HCT116 (cell line): ENCODE results near the gene CCT8.

Experiments
- CTCF ChIP-seq, 3 experiments: fragments of 200-600 bp in 1 of 3; sonication (generic) in 1 of 3; IDR thresholded peaks in 2 of 3; conservative IDR thresholded peaks in 1 of 3; 2 replicates each; pipeline ENCODE4 v1.5.1; 2012 to 2017; ENCODE audit warnings: low read depth in 2 of 3, low read length in 2 of 3, antibody characterized with exemption in 1 of 3, borderline replicate concordance in 1 of 3, control low read depth in 1 of 3, mild to moderate bottlenecking in 1 of 3, mixed read lengths in 1 of 3, mixed run types in 1 of 3, moderate library complexity in 1 of 3; ENCODE audit not compliant: insufficient read depth in 1 of 3
- EZH2 ChIP-seq: fragments of 200-600 bp; sonication (generic); IDR thresholded peaks from 2 replicates; pipeline ENCODE4 v1.6.1; 2017; ENCODE audit warnings: antibody characterized with exemption, mixed run types
- JUND ChIP-seq: IDR thresholded peaks from 2 replicates; pipeline ENCODE4 v1.6.1; 2012
- MAX ChIP-seq: IDR thresholded peaks from 2 replicates; pipeline ENCODE4 v1.6.1; 2012
- POLR2A ChIP-seq: IDR thresholded peaks from 2 replicates; pipeline ENCODE4 v1.7.0; 2011; ENCODE audit warnings: borderline replicate concordance; ENCODE audit not compliant: insufficient read depth, insufficient read length; ENCODE audit errors: extremely low read depth
- POLR2AphosphoS5 ChIP-seq: IDR thresholded peaks from 2 replicates; pipeline ENCODE4 v1.6.1; 2011; ENCODE audit warnings: mild to moderate bottlenecking, low read depth, low read length, moderate library complexity
- RAD21 ChIP-seq: IDR thresholded peaks from 2 replicates; pipeline ENCODE4 v1.6.1; 2012; ENCODE audit warnings: low read depth, mild to moderate bottlenecking
- YY1 ChIP-seq: IDR thresholded peaks from 2 replicates; pipeline ENCODE4 v1.6.1; 2011; ENCODE audit warnings: low read length, low read depth, moderate library complexity, mild to moderate bottlenecking; ENCODE audit not compliant: insufficient replicate concordance; ENCODE audit errors: extremely low read depth
- ZNF274 ChIP-seq: fragments of 200-500 bp; sonication (Bioruptor generic); IDR thresholded peaks from 2 replicates; pipeline ENCODE4 v1.6.1; 2014; ENCODE audit warnings: mild to moderate bottlenecking, low read depth, low read length, inconsistent platforms
- TF ChIP-seq, protein P1 (sequence below): IDR thresholded peaks from 2 replicates; pipeline ENCODE4 v1.6.1; 2012
- TF ChIP-seq, protein P2 (sequence below): IDR thresholded peaks from 2 replicates; pipeline ENCODE4 v1.6.1; 2012; ENCODE audit warnings: low read depth

GRCh38 chr21:29115899-29116298 is 42.5 kb upstream of the CCT8 start:
- TF ChIP-seq POLR2A (no peak), EZH2 (no peak), CTCF (IDR thresholded peaks at IDR 0.05 in 2 of 3, conservative IDR thresholded peaks at IDR 0.05 in 1 of 3; ENCODE audit: borderline replicate concordance in 1 of 3, insufficient read depth in 1 of 3, low read depth in 2 of 3, low read length in 2 of 3) (no peak), ZNF274 (no peak), POLR2AphosphoS5 (no peak), MAX (no peak), YY1 (no peak), JUND (no peak), RAD21 (no peak)
- TF ChIP-seq, protein P1, sequence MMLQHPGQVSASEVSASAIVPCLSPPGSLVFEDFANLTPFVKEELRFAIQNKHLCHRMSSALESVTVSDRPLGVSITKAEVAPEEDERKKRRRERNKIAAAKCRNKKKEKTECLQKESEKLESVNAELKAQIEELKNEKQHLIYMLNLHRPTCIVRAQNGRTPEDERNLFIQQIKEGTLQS, result no peak
- TF ChIP-seq, protein P2, sequence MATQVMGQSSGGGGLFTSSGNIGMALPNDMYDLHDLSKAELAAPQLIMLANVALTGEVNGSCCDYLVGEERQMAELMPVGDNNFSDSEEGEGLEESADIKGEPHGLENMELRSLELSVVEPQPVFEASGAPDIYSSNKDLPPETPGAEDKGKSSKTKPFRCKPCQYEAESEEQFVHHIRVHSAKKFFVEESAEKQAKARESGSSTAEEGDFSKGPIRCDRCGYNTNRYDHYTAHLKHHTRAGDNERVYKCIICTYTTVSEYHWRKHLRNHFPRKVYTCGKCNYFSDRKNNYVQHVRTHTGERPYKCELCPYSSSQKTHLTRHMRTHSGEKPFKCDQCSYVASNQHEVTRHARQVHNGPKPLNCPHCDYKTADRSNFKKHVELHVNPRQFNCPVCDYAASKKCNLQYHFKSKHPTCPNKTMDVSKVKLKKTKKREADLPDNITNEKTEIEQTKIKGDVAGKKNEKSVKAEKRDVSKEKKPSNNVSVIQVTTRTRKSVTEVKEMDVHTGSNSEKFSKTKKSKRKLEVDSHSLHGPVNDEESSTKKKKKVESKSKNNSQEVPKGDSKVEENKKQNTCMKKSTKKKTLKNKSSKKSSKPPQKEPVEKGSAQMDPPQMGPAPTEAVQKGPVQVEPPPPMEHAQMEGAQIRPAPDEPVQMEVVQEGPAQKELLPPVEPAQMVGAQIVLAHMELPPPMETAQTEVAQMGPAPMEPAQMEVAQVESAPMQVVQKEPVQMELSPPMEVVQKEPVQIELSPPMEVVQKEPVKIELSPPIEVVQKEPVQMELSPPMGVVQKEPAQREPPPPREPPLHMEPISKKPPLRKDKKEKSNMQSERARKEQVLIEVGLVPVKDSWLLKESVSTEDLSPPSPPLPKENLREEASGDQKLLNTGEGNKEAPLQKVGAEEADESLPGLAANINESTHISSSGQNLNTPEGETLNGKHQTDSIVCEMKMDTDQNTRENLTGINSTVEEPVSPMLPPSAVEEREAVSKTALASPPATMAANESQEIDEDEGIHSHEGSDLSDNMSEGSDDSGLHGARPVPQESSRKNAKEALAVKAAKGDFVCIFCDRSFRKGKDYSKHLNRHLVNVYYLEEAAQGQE, result no peak
